Activated CD4-positive, alpha-beta T cell treated with anti-CD3 and anti-CD28 coated beads, Interleukin-2, amount 50 U/mL, for 48 hours (primary cell): Measurements from ENCODE around the gene ZDHHC18.

Experiments used
- DNase-seq, 2 experiments: peaks; one replicate each; pipeline ENCODE4 v3.0.0-alpha.2; 2020

The ZDHHC18 gene, protein sequence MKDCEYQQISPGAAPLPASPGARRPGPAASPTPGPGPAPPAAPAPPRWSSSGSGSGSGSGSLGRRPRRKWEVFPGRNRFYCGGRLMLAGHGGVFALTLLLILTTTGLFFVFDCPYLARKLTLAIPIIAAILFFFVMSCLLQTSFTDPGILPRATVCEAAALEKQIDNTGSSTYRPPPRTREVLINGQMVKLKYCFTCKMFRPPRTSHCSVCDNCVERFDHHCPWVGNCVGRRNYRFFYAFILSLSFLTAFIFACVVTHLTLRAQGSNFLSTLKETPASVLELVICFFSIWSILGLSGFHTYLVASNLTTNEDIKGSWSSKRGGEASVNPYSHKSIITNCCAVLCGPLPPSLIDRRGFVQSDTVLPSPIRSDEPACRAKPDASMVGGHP

GRCh38 chr1:26826261-26827105, at the start of gene ZDHHC18:
ZDHHC18 (plus strand) TSS chr1:26826688; CDS start chr1:26826805, 117 bp downstream.
- peak; percentile 71 to 74 for DNase-seq

- no peak for DNase-seq
Measured at GRCh38 chr1:26779098-26779668, 47.3 kb upstream of the ZDHHC18 start.

DNA sequence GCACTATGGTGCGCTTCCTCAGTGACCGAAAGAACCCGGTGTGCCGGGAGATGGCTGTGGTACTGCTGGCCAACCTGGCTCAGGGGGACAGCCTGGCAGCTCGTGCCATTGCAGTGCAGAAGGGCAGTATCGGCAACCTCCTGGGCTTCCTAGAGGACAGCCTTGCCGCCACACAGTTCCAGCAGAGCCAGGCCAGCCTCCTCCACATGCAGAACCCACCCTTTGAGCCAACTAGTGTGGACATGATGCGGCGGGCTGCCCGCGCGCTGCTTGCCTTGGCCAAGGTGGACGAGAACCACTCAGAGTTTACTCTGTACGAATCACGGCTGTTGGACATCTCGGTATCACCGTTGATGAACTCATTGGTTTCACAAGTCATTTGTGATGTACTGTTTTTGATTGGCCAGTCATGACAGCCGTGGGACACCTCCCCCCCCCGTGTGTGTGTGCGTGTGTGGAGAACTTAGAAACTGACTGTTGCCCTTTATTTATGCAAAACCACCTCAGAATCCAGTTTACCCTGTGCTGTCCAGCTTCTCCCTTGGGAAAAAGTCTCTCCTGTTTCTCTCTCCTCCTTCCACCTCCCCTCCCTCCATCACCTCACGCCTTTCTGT, 46.0 kb upstream of the ZDHHC18 start:
- DNase-seq = no peak

- no peak for DNase-seq
Measured at GRCh38 chr1:26781206-26781825, 45.2 kb upstream of the ZDHHC18 start.

GRCh38 chr1:26782521-26783212, 43.8 kb upstream of the ZDHHC18 start:
- DNase-seq = no peak

- no peak for DNase-seq
Measured at GRCh38 chr1:26783646-26784022, 42.9 kb upstream of the ZDHHC18 start.

DNA sequence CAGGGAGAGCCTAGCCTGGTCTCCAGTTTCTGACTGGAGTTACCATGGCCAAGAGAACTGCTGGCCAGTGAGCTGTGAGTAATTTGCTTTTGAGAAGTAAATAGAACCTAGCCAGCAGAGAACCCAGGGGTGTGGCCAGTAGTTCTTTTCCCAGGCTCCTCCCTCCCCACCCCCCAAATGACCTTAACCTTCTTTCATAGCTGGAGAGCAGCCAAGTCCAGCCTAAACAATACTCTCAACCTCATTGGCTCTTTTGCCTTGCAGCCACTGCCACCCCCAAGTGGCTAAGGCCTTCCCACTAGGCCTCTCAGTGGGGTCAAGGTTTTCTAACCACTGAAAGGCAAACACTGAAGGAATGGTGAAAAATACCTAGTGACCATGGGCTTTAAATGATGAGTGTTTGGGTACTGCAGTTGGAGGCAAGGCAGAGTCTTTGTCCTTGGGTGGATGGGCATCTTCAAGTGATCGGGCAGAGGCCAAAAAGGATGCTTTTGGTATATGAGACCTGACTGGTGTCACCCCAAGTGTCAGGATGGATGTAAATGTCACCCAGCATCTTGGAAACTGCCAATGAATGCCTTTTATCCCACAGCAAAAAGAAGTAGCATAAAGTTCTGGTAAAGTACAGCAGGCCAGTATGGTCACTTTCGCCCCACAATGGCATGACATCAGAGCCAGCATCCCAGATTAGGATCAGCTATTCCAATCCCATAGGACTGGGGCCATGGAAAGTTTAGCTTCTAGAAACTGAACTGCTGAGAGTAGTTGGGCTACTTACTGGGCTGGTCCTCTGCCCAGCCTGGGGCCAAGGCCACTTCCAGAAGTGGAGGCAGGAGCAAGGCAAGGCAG, 42.2 kb upstream of the ZDHHC18 start:
- no peak for DNase-seq

DNA sequence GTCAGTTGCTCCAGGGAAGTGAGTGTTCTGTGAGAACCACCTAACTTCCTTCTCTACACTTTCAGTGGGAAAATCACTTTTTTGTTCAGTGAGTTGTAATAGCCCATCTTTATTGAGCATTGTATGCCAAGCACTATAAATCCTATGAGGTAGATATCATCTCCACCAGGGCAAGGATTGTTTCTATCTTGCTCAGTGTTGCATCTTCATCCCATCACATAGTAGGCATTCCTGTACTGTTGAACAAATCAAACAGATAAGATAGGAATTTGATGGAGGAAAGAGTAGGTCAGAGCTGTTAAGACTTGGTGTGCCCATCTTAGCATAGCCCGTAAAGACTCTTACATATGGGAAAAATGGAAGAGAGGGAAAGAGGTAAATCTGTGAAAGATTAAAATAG, 41.6 kb upstream of the ZDHHC18 start:
- no peak for DNase-seq

- DNase-seq = no peak
Measured at GRCh38 chr1:26785611-26786436, 40.7 kb upstream of the ZDHHC18 start.

GRCh38 chr1:26786437-26787380, 39.8 kb upstream of the ZDHHC18 start:
- DNase-seq = peak in 1 of 2 experiments; percentile 61

DNA sequence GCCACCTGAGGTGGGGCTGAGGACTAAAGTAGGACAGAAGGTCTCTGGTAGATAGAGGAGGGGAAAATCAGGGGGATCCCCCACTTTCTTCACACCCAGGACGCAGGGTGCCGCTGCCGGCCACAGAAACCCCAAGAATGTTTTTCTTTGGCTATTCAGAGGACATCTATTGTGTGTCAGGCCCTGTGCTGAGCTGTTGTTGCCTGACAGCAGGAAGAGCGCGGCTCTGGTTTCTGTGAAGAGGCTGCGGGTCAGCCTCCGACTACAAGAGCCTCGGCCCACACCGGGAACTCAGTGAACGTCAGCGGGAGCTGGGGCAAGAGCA, 39.1 kb upstream of the ZDHHC18 start:
- peak; percentile 71 to 78 for DNase-seq

DNA sequence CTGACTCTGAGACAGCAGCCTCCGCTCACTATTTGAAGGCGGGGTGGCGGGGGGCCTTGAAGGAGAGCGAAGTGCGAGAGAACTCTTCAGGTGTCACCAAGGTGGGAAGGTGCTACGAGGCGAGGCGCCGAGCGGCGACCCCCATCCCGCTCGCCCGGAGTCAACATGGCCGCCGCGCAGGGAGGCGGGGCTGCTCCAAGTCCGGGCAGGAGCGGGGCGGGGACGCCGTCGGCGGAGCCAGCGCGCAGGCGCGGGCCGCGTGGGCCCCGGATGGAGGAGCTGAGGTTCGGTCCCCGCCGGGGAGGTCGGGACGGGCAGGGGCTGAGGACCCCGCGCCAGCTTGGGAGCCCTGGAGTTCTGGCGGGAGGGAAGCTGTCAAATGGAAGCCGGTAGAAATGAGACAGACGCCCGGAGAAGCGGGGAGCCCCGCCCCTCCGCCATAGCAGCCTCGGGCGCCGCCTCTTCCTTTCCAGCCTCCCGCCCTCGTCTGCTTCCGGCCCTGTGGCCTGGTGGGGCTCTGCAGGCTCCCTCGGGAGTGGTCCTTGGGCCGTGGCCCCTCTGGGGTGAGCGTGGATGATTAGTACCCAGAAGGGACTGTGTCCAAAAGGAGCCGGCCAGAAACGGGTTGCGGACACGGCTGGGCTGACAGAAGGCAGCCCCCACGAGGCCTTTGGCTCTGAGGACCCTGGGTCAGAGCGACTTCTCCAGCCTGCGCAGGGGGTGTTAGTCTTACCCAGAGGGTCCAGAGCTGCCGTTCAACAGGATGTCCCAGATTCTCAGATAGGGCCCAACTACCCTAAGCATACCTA, 38.6 kb upstream of the ZDHHC18 start, which contains the start of gene PIGV:
Gene PIGV (plus strand): TSS at position 245 of the 809 bp plus-strand sequence. CDS start 2,866 bp downstream, outside the sequence.
- peak; percentile 88 for DNase-seq

DNA sequence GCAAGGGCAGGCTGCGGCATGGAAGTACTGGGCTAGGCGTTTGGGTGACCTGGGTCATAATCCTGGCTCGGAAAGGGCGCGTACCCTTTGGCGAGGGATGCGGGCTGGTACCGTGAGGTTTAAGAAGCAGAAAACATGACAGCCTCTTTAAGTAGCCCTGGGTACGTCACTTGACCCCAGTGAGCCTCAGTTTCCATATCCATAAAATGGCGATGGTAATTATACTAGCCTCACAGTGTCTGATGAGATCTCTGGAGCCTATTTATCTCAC, 38.0 kb upstream of the ZDHHC18 start:
- DNase-seq = no peak

DNA sequence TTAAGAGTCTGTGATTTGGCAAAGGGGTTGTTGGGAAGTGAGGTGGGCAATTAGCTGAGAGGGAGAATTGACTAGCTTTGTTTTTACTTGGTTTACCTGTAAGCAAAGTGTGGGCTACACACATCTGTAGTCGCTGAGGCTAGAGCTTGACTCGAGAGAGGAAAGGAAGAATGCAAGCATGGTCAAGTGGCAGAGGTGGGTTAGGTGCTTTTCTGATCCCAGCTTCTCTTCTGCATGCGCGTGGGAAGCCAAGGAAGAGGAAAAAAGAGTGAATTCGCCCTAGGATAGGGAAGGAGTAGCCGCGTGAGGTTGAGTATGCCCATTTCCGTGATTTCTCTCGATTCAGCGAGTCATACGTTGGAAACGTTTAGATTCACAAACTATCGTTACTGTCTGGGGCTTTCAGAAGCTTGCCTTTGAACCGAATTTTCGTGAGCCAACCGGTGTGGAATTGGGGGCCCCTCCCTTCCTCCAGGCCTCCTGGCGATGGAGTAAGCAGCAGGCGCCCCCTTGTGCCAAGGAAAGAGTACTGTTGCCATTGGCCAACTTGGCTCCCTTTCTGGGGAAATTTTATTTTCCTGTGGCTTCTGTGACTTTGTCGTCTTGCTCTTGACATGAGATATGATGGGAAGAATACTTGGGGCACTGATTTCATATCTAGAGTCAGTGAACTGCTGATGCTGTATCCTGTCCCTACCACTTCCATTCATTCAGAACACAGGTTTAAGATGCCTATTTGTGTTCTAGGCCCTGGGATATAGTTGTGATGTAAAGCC, 37.5 kb upstream of the ZDHHC18 start:
- DNase-seq = peak; percentile 86 to 92

GRCh38 chr1:26789612-26789865, 36.9 kb upstream of the ZDHHC18 start:
- DNase-seq = no peak

GRCh38 chr1:26789931-26790330, 36.6 kb upstream of the ZDHHC18 start:
- DNase-seq = peak in 1 of 2 experiments; percentile 40

- peak; percentile 38 to 45 for DNase-seq
Measured at GRCh38 chr1:26790551-26790953, 35.9 kb upstream of the ZDHHC18 start.

GRCh38 chr1:26791148-26791547, 35.3 kb upstream of the ZDHHC18 start:
- DNase-seq = no peak
